ENCODE data around the gene SLC38A10. TPM values are rescaled to one million over a fixed set of nuclear protein-coding genes. Genes with fewer than 3 reads are reported as not detected.

SLC38A10 gene
- total RNA-seq, 1 experiment from 2014 or later = 20.8 TPM

- H2AFZ ChIP-seq (ENCODE audit: low read length) = no peak overlapping the region
- no peak overlapping the region for H3K9ac ChIP-seq (ENCODE audit: low read length)
- no peaks in the 10 kb centered on the region for H3K36me3 ChIP-seq (ENCODE audit: insufficient read depth, low read length)
- H3K79me2 ChIP-seq (ENCODE audit: low read length) = no peaks in the 10 kb centered on the region
- no peak overlapping the region for H3K4me2 ChIP-seq (ENCODE audit: low read depth, low read length, poor library complexity, severe bottlenecking)
- H3K9me3 ChIP-seq (ENCODE audit: low read length) = no peaks in the 10 kb centered on the region
- DNase-seq = no peak
- H3K9me2 ChIP-seq (replicated peaks; ENCODE audit: insufficient read depth, low read length) = no peaks in the 10 kb centered on the region
- no peak overlapping the region for H3K4me3 ChIP-seq (ENCODE audit: low read length)
- H4K20me1 ChIP-seq (ENCODE audit: insufficient read depth, low read depth, low read length) = no peaks in the 10 kb centered on the region
- H3K27ac ChIP-seq (ENCODE audit: low read length) = no peak overlapping the region
- no peaks in the 10 kb centered on the region; the same call in 1 of the 2 replicates for H3K4me1 ChIP-seq (ENCODE audit: low read length)
- no peaks in the 10 kb centered on the region for H3K27me3 ChIP-seq (ENCODE audit: low read length)
Observed at GRCh38 chr17:81206657-81207056, 88.5 kb downstream of the SLC38A10 start.

GRCh38 chr17:81206166-81206565 lies 88.9 kb downstream of the SLC38A10 start:
- H3K27ac ChIP-seq (ENCODE audit: low read length) = no peak overlapping the region
- H3K9me2 ChIP-seq (replicated peaks; ENCODE audit: insufficient read depth, low read length) = no peaks in the 10 kb centered on the region
- no peak for DNase-seq
- H3K4me3 ChIP-seq (ENCODE audit: low read length) = no peak overlapping the region
- no peaks in the 10 kb centered on the region for H3K9me3 ChIP-seq (ENCODE audit: low read length)
- no peaks in the 10 kb centered on the region for H3K27me3 ChIP-seq (ENCODE audit: low read length)
- H4K20me1 ChIP-seq (ENCODE audit: insufficient read depth, low read depth, low read length) = no peaks in the 10 kb centered on the region
- H3K4me1 ChIP-seq (ENCODE audit: low read length) = peaks cover 3% of the 10 kb centered on the region
- H3K36me3 ChIP-seq (ENCODE audit: insufficient read depth, low read length) = no peaks in the 10 kb centered on the region
- no peak overlapping the region for H3K9ac ChIP-seq (ENCODE audit: low read length)
- H3K4me2 ChIP-seq (ENCODE audit: low read depth, low read length, poor library complexity, severe bottlenecking) = no peak overlapping the region
- no peak overlapping the region for H2AFZ ChIP-seq (ENCODE audit: low read length)
- H3K79me2 ChIP-seq (ENCODE audit: low read length) = no peaks in the 10 kb centered on the region

DNA sequence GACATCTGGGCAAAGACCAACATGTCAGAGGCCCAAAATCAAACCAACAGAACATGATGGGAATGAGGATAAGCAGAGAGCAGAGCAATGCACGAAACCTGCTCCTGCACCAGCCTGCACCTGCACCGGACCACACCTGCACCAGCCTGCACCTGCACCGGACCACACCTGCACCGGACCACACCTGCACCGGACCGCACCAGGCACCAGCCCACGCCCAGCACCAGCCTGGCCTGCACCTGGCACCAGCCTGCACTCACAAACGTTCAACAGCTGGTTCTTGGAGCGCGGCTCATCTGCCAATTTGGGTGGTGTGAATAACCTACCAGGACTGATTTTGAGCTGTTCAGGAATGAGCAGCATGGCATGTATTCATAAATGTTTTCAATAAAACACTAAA lies 90.5 kb downstream of the SLC38A10 start:
- no peaks in the 10 kb centered on the region for H3K9me3 ChIP-seq (ENCODE audit: low read length)
- DNase-seq = no peak
- H3K36me3 ChIP-seq (ENCODE audit: insufficient read depth, low read length) = no peaks in the 10 kb centered on the region
- H3K9ac ChIP-seq (ENCODE audit: low read length) = no peak overlapping the region
- H3K27me3 ChIP-seq (ENCODE audit: low read length) = no peaks in the 10 kb centered on the region
- peaks cover 6% of the 10 kb centered on the region for H3K4me1 ChIP-seq (ENCODE audit: low read length)
- no peak overlapping the region for H2AFZ ChIP-seq (ENCODE audit: low read length)
- no peak overlapping the region for H3K27ac ChIP-seq (ENCODE audit: low read length)
- H3K79me2 ChIP-seq (ENCODE audit: low read length) = no peaks in the 10 kb centered on the region
- H3K4me2 ChIP-seq (ENCODE audit: low read depth, low read length, poor library complexity, severe bottlenecking) = no peak overlapping the region
- 0 out of 2 replicates have a peak, but pooled peaks cover 2% of the 10 kb centered on the region for H4K20me1 ChIP-seq (ENCODE audit: insufficient read depth, low read depth, low read length)
- H3K9me2 ChIP-seq (replicated peaks; ENCODE audit: insufficient read depth, low read length) = no peaks in the 10 kb centered on the region
- no peak overlapping the region for H3K4me3 ChIP-seq (ENCODE audit: low read length)

DNA sequence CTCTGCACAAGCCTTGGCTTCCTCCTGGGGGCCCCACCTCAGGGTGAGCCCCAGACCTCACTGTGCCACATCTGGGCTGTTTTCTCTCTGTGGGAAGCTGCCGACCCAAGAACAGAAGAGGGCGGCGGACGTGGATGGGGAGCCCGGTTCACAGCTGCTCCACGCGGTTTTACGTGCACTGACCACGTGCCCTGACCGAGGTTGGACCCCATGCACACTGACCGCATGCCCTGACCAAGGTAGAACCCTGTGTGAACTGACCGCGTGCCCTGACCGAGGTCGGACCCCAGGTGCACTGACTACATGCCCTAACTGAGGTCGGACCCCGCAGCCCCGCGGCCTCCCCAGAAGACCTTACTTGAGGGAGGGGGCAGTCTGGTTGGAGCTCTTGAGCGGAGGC lies 92.0 kb downstream of the SLC38A10 start:
- Histone ChIP-seq H3K79me2 (ENCODE audit: low read length) (no peaks in the 10 kb centered on the region), H3K27ac (ENCODE audit: low read length) (no peak overlapping the region), H3K27me3 (ENCODE audit: low read length) (no peaks in the 10 kb centered on the region), H3K9ac (ENCODE audit: low read length) (no peak overlapping the region), H3K4me2 (ENCODE audit: low read depth, low read length, poor library complexity, severe bottlenecking) (no peak overlapping the region), H3K4me3 (ENCODE audit: low read length) (no peak overlapping the region), H3K36me3 (ENCODE audit: insufficient read depth, low read length) (no peaks in the 10 kb centered on the region), H3K9me2 (replicated peaks; ENCODE audit: insufficient read depth, low read length) (no peaks in the 10 kb centered on the region), H3K4me1 (ENCODE audit: low read length) (peaks cover 6% of the 10 kb centered on the region), H4K20me1 (ENCODE audit: insufficient read depth, low read depth, low read length) (0 out of 2 replicates have a peak, but pooled peaks cover 2% of the 10 kb centered on the region), H3K9me3 (ENCODE audit: low read length) (no peaks in the 10 kb centered on the region), H2AFZ (ENCODE audit: low read length) (no peak overlapping the region)
- DNase-seq = no peak

GRCh38 chr17:81202318-81202717 lies 92.8 kb downstream of the SLC38A10 start:
- no peak overlapping the region for H3K4me2 ChIP-seq (ENCODE audit: low read depth, low read length, poor library complexity, severe bottlenecking)
- no peak overlapping the region for H3K4me3 ChIP-seq (ENCODE audit: low read length)
- no peaks in the 10 kb centered on the region for H3K9me2 ChIP-seq (replicated peaks; ENCODE audit: insufficient read depth, low read length)
- no peaks in the 10 kb centered on the region for H3K9me3 ChIP-seq (ENCODE audit: low read length)
- no peaks in the 10 kb centered on the region for H3K79me2 ChIP-seq (ENCODE audit: low read length)
- no peak overlapping the region for H2AFZ ChIP-seq (ENCODE audit: low read length)
- DNase-seq = no peak
- H3K27me3 ChIP-seq (ENCODE audit: low read length) = no peaks in the 10 kb centered on the region
- H3K36me3 ChIP-seq (ENCODE audit: insufficient read depth, low read length) = no peaks in the 10 kb centered on the region
- H3K27ac ChIP-seq (ENCODE audit: low read length) = no peak overlapping the region
- H3K9ac ChIP-seq (ENCODE audit: low read length) = no peak overlapping the region
- H3K4me1 ChIP-seq (ENCODE audit: low read length) = peaks cover 6% of the 10 kb centered on the region
- 0 out of 2 replicates have a peak, but pooled peaks cover 2% of the 10 kb centered on the region for H4K20me1 ChIP-seq (ENCODE audit: insufficient read depth, low read depth, low read length)

GRCh38 chr17:81200695-81201580 lies 94.2 kb downstream of the SLC38A10 start:
- Histone ChIP-seq H3K4me3 (ENCODE audit: low read length) (no peak overlapping the region), H3K36me3 (ENCODE audit: insufficient read depth, low read length) (no peaks in the 10 kb centered on the region), H3K9ac (ENCODE audit: low read length) (no peak overlapping the region), H3K27me3 (ENCODE audit: low read length) (no peaks in the 10 kb centered on the region), H3K9me2 (replicated peaks; ENCODE audit: insufficient read depth, low read length) (no peaks in the 10 kb centered on the region), H3K4me1 (ENCODE audit: low read length) (peaks cover 6% of the 10 kb centered on the region), H3K4me2 (ENCODE audit: low read depth, low read length, poor library complexity, severe bottlenecking) (no peak overlapping the region), H4K20me1 (ENCODE audit: insufficient read depth, low read depth, low read length) (0 out of 2 replicates have a peak, but pooled peaks cover 2% of the 10 kb centered on the region), H3K9me3 (ENCODE audit: low read length) (no peaks in the 10 kb centered on the region), H3K79me2 (ENCODE audit: low read length) (no peaks in the 10 kb centered on the region), H3K27ac (ENCODE audit: low read length) (no peak overlapping the region), H2AFZ (ENCODE audit: low read length) (no peak overlapping the region)
- peak; percentile 88 for DNase-seq

DNA sequence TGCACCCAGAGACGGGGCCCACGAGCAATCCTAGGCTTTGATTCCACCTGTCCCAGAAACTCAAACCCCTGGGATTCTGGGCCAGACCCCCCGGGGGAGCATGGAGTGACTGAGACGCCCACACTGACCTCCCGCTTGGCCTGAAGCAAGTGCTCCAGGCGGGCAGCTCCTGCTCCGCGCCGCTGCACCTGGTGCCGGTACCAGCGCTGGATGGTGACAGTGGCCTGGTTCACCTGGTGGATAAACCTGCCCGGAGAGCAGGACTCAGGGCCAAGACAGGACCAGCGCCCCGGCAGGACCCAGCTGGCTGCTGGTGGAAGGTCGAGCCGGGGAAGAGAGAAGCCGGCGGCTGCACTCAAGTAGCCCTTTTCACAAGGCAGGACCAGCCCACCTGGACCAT lies 94.9 kb downstream of the SLC38A10 start:
- H3K9ac ChIP-seq (ENCODE audit: low read length) = no peak overlapping the region
- DNase-seq = no peak

DNA sequence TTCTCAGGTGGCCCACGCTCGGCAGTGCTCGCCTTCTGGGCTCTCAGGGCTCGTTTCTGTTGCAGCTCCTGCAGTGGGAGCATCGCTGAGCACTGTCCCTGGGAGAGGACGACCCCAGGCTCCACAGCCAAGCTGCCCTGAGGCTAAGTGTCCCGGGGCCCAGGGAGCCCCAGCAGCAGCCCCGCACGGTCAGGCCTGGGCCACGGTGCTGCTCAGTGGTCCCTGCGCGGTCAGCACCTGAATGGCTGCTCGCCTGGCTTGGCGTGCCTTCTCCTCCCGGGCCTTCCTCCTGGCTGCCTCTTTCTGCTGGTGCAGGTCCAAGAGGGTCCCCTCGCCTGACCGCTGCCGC lies 95.7 kb downstream of the SLC38A10 start:
- Histone ChIP-seq H3K27me3 (ENCODE audit: low read length) (no peaks in the 10 kb centered on the region), H3K4me3 (ENCODE audit: low read length) (no peak overlapping the region), H2AFZ (ENCODE audit: low read length) (no peak overlapping the region), H3K9me2 (replicated peaks; ENCODE audit: insufficient read depth, low read length) (no peaks in the 10 kb centered on the region), H3K79me2 (ENCODE audit: low read length) (no peaks in the 10 kb centered on the region), H3K27ac (ENCODE audit: low read length) (no peak overlapping the region), H3K4me2 (ENCODE audit: low read depth, low read length, poor library complexity, severe bottlenecking) (no peak overlapping the region), H3K9me3 (ENCODE audit: low read length) (no peaks in the 10 kb centered on the region), H3K4me1 (ENCODE audit: low read length) (peaks cover 6% of the 10 kb centered on the region), H4K20me1 (ENCODE audit: insufficient read depth, low read depth, low read length) (0 out of 2 replicates have a peak, but pooled peaks cover 2% of the 10 kb centered on the region), H3K9ac (ENCODE audit: low read length) (no peak overlapping the region), H3K36me3 (ENCODE audit: insufficient read depth, low read length) (no peaks in the 10 kb centered on the region)
- DNase-seq = no peak

More for the DNA sequence above, 94.9 kb downstream of the SLC38A10 start:
- no peaks in the 10 kb centered on the region for H3K27me3 ChIP-seq (ENCODE audit: low read length)
- no peak overlapping the region for H2AFZ ChIP-seq (ENCODE audit: low read length)
- no peak overlapping the region for H3K4me3 ChIP-seq (ENCODE audit: low read length)
- no peak overlapping the region for H3K27ac ChIP-seq (ENCODE audit: low read length)
- H3K4me1 ChIP-seq (ENCODE audit: low read length) = peaks cover 6% of the 10 kb centered on the region
- no peaks in the 10 kb centered on the region for H3K79me2 ChIP-seq (ENCODE audit: low read length)
- no peak overlapping the region for H3K4me2 ChIP-seq (ENCODE audit: low read depth, low read length, poor library complexity, severe bottlenecking)
- no peaks in the 10 kb centered on the region for H3K9me2 ChIP-seq (replicated peaks; ENCODE audit: insufficient read depth, low read length)
- no peaks in the 10 kb centered on the region for H3K36me3 ChIP-seq (ENCODE audit: insufficient read depth, low read length)
- H4K20me1 ChIP-seq (ENCODE audit: insufficient read depth, low read depth, low read length) = 0 out of 2 replicates have a peak, but pooled peaks cover 2% of the 10 kb centered on the region
- H3K9me3 ChIP-seq (ENCODE audit: low read length) = no peaks in the 10 kb centered on the region

Data from Karpas-422 (cell line).